NCI-H748 (cell line): Measurements from ENCODE around the gene CXorf65.

Source experiments
- DNase-seq: peaks from one replicate; lab custom pipeline; 2025; ENCODE audit not compliant: unreplicated experiment; lab: John Stamatoyannopoulos, UW

The CXorf65 gene

GRCh38 chrX:71106427-71106826 is at the start of gene CXorf65:
CXorf65 (minus strand) TSS chrX:71106740; CDS start chrX:71106556, 184 bp downstream.
- no peak for DNase-seq

DNA sequence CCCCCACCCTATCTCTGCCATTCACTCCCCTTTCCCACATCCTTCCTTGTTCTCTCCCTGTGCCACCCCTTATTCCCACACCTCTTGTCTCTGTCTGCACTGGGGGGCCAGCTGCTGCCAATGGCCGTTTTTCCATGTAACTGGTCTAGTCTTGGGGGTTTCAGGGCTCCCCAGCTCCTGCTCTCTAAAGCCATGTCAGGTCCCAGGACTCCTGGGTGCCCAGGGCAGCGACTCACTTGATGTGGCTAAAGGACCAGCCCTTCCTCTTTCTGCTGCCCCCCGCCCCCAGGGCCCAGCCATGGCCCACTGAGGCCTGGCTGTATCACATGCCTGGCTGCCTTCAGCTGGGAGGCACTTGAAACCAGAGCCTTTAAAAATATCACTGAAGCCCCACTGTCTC is 48.1 kb upstream of the CXorf65 start:
- DNase-seq: no peak

GRCh38 chrX:71154196-71154595 is 47.7 kb upstream of the CXorf65 start:
- no peak for DNase-seq

DNA sequence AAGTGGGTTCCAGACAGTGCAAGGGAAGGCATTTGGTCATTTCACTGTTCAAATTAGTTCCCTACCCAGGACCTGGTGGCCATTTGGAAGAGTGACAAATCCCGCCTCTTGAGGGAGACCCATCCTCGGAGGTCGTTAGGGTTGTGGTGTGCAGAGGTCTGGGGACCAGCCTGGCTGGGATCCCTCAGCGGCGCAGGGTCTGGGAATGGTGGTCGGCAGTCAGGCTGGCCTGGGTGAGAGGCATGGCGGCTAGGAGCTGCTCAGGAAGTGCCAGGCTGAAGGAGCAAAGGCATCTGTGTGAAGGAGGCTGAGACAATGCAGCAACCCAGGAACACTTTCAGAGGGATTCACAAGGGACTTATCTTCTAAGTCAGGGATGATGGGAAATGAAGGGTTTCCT is 44.8 kb upstream of the CXorf65 start:
- DNase-seq: no peak

DNA sequence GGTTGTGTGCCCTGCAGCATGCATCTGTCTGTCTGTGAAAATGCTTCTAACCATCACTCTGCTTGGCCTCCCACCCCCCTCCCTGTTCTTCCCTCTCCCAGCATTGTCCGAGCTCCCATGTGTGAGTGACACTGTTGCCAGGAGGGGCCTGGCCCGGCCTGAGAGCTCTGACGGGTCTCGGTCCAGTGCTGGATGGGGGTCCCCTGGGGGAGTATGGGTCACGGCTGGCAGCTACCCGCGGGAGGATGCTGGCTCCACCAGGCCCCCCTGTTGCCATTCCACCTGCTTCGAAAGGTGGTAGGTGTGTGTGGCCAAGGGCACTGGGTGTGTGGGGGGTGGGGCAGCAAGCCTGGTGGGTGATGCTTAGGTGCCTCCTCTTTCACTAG is 41.7 kb upstream of the CXorf65 start:
- no peak for DNase-seq

DNA sequence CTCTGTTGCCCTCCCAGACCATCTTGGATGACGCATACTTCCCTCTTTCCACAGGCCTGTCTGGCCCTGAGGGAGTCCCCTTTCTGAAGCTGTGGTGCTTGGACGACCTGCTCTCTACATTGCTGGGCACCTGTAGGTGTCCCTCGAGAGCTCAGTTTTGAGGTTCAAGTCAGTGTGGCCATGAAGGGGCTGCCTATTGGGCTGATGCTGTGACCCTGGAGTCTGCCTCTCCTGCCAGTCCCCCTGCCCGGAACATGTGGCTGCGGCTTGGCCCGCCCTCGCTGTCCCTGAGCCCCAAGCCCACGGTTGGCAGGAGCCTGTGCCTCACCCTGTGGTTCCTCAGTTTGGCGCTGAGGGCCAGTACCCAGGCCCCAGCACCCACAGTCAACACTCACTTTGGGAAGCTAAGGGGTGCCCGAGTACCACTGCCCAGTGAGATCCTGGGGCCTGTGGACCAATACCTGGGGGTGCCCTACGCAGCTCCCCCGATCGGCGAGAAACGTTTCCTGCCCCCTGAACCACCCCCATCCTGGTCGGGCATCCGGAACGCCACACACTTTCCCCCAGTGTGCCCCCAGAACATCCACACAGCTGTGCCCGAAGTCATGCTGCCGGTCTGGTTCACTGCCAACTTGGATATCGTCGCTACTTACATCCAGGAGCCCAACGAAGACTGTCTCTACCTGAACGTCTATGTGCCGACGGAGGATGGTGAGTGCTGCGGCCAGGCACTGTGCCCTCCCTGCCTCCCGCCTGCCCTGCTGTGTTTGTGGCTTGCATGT is 41.1 kb upstream of the CXorf65 start:
- DNase-seq: no peak

GRCh38 chrX:71144651-71145050 is 38.1 kb upstream of the CXorf65 start, which contains the start of gene NLGN3:
NLGN3 (plus strand) TSS chrX:71144841; CDS start chrX:71147750, 2,909 bp downstream.
- DNase-seq: peak; percentile 25

DNA sequence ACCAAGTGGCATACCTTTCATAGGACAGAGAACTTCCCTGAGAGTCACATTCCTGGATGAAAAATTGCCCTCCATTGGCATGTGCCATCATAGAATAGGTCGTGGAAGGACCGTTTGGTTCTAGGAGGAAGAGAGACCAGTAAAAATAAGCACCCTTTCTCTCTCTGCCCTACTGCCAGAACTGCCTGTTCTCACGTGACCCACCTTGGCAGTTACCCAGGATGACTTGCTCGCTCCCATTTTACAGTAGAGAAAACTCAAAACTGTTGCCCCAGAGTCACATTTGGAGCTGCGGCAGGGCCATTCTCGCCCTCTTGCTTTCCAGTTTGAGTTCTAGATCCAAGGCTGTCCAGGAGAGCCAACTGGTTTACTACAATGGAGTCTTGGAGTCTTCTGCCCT is 37.0 kb upstream of the CXorf65 start:
- no peak for DNase-seq

DNA sequence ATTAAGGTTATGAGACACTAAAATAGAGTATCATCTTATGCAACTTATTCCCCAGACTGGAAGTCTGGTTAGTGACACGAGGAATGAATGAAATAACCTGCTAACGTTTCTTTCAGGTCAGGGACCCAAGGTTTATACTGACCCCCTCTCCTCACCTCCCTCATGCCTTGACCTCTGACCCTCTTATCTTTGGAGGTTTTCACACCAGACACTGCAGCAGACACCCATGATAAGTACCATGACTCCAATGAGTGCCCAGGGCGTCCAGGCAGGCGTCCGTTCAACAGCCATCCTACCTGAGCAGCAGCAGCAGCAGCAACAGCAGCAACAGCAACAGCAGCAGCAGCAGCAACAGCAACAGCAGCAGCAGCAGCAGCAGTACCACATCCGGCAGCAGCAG is 33.9 kb upstream of the CXorf65 start:
- no peak for DNase-seq

DNA sequence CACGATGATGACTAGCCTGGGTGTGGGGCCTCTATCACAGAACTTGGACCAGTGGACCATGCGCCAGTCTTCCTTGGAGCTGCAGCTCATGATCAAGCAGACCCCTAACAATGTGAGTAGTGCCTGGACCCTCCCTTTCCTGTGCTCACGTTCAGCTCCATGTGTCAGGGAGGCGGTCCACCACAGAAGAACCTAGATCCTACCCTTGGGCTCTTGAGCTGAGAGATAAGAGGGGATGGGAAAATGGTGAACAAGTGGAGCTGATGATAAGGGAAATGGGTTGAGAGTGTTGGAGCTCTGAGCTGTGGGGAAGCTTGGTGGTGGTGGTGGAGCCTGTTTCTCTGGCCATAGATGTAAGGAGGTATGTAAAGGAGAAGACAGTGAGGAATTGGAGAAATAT is 25.0 kb upstream of the CXorf65 start:
- DNase-seq: no peak

GRCh38 chrX:71128915-71129765 is 22.6 kb upstream of the CXorf65 start:
- DNase-seq: peak; percentile 39

DNA sequence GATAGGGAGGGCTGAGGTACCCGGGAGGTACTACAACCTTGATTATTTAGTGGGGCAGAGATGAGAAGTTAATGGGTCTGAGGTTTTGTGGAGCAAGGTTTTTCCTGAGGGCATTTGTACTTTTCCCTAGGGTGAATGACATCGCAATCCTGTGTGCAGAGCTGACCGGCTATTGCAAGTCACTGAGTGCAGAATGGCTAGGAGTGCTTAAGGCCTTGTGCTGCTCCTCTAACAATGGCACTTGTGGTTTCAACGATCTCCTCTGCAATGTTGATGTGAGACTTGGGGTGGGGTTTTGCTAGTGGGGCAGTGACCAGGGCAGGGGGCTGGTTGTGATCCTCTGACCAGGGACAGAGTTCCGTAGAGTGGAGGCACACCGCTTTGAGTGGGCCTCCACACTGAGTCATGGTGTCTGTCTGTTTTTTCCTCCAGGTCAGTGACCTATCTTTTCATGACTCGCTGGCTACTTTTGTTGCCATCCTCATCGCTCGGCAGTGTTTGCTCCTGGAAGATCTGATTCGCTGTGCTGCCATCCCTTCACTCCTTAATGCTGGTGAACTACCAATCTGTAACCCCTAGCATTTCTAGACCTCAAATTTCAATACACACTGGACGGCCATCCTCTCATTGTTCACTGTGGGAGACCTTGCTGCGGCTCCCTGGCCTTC is 21.8 kb upstream of the CXorf65 start:
- no peak for DNase-seq

DNA sequence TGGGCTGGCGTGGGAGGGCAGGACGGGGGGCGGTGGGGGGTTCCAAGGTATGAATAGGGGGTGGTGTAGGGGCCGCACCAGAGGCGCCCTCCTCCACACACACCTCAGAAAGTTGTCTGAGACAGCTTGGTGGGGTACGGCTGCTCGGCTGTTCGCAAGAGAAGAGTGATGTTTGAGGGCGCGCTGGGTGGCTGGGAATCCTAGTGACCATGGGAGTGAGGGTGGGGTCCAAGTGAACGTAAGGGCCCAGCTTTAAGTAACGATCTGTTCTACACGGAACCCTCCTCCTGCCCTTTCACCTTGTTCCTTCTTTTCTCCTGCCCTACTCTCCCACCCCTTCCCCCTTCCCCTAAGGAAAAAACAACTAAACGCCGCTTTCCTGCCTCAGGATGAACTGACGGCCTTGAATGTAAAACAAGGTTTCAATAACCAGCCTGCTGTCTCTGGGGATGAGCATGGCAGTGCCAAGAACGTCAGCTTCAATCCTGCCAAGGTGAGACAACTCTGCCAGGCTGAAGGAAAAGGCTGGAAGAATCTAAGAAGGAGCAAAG is 12.5 kb upstream of the CXorf65 start:
- DNase-seq: peak; percentile 4

DNA sequence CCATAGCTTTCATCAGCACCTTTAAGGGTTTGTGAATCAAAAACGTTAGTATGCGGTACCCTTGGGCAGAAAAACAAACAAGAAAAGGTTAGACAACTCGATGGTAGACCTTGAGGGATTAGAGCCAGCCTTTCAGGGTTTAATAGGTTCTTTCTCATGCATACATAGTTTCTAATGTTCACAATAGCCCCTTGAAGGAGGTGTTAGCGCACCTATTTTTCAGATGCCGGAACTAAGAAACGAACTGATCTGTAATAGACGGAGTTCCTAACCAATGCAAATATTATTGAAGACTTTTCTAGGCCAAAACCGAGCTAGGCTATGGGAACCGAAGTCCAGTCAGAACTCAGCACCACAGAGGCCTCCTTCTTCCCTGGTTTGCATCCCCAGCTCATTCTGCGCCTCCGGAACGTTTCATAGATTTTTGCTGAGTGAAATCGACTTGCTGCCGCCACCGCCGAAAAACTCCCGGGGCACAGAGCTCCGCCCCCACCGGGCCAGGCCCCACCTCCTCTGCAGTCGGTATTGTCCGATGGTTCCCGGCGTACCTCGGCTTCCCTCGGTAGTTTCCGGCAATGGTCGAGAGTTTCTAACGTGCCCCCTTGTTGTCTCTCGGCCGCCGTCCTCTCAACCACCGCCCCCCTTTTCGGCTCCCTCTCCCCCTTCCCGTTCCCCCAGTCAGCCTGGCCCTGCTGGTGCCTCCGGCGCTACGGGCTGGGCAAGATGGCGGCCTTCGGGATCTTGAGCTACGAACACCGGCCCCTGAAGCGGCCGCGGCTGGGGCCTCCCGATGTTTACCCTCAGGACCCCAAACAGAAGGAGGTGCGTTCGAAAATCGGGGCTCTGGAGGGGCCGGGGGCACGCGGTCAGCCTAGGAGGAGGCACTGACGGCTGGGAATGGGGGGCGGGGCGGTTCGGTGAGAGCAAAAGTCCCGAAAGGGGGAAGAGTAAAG is 11.8 kb upstream of the CXorf65 start, which contains the start of gene MED12:
Gene MED12, plus strand, starts transcription at position 565 of the 953 bp plus-strand sequence. Its CDS starts 159 bp downstream, at position 724.
- peak; percentile 85 for DNase-seq

DNA sequence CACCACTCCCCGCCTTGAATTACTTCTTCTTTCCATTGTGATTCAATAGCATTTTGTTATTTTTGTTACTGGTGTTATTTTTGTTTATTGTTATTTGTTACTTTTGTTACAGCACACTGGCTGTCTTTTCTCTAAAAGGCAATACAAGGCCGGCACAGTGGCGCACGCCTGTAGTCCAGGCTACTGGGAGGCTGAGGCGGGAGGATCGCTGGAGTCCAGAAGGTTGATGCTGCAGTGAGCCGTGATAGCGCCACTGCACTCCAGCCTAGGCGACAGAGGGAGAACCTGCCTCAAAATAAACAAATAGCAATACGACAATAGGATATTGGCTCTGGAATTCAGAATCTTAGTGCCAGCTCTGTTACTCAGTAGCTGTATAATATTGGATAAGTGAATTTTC is 10.8 kb upstream of the CXorf65 start:
- peak; percentile 4 for DNase-seq

DNA sequence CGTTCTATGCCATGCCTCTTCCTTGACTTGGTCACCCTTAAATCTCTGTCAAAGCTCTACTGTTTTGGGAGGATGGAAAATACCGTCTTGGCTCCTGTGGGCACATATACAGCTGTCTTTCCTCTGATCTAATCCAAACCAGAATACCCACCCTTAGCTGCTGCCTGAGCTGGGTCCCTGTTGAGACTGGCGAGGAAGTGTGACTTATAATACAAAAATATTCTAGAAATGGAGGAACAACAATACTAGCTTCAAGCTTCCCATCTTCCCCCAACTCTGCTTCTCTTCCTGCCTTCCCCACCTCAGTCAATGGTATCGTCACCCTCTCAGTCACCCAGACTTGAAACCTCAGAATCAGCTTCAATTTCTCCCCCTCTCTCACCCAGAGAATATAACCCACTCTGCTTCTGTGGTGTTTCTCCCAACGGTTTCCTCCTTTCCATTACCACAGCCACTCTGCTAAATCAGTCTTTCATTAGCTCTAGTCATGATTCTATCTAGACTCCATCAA is 5.4 kb upstream of the CXorf65 start:
- DNase-seq: no peak

DNA sequence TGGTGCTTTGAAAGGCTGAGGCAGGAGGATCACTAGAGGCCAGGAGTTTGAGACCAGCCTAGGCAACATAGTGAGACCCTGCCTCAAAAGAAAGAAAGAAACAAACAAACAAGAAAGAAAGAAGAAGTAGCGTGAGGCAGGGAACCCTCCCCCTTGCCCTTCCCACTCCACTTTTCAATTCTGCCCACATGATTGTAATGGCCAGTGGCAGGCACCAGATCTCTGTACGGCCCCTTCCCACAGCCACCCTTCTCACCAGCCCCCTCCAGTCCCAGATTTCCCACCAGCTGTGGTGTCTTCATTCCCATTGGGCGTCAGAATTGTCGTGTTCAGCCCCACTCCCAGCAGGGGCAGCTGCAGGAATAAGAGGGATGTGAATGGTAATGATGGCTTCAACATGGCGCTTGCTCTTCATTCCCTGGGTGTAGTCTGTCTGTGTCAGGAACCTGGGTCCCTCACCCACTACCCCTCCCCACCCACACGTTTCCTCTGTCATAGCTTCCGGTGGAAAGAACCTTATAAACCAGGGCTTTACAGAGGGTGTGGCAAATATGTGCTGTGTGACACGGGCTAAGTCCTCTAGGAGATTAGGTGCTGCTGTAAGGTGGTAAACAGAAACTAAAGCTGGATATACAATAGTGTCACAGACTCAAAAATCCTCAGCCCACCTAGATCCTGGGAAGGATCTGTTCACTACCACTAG is 4.8 kb upstream of the CXorf65 start, which contains the start of gene IL2RG:
Gene IL2RG, minus strand, starts transcription at position 437 of the 703 bp plus-strand sequence. Its CDS starts 38 bp downstream, at position 399.
- DNase-seq: peak; percentile 7

GRCh38 chrX:71109051-71109450 is 2.5 kb upstream of the CXorf65 start:
- DNase-seq: no peak

DNA sequence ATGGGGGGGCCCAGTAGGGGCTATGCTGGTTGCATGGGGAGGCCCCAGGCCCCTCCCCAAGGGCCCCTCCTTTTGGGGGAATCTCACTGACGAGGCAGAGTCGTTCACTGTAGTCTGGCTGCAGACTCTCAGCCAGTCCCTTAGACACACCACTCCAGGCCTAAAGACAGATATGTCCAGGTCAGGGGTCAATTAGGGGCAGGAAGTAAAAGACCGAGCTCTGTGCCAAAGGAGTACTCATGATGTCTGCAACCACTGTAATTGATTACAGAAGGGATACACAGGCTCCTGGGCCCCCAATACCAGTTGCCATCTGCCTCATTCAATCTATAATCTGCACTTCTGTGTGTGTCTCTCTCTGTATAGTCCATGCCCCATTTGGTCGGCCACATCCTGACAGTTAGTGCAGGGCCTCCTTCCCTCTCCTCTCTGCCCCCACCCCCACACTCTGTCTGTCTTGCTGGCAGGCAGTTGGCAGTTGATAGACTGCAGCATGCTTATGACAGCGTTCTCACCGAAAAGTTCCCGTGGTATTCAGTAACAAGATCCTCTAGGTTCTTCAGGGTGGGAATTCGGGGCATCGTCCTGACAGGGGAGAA is 1.3 kb upstream of the CXorf65 start:
- DNase-seq: no peak
